Adipocyte (in vitro differentiated cells): ENCODE measurements around the gene SKI.

Source experiments
- DNase-seq: peaks from one replicate; pipeline ENCODE4 v3.0.0-alpha.2; 2015; ENCODE audit warnings: low read depth
- H3K27me3 ChIP-seq: replicated peaks from 2 replicates; pipeline ENCODE4 v1.7.0; 2013; ENCODE audit warnings: mild to moderate bottlenecking, low read length, moderate library complexity; ENCODE audit not compliant: control insufficient read depth, insufficient read depth
- H3K36me3 ChIP-seq: 2 replicates; pipeline ENCODE4 v1.7.0; 2013; ENCODE audit warnings: low read length, mild to moderate bottlenecking, moderate library complexity; ENCODE audit not compliant: control insufficient read depth, insufficient read depth, severe bottlenecking
- H3K4me1 ChIP-seq: 2 replicates; pipeline ENCODE4 v1.7.0; 2013; ENCODE audit warnings: mild to moderate bottlenecking, low read length, moderate library complexity; ENCODE audit not compliant: control insufficient read depth, insufficient read depth
- H3K4me3 ChIP-seq: 2 replicates; pipeline ENCODE4 v1.7.0; 2013; ENCODE audit warnings: mild to moderate bottlenecking, low read length, moderate library complexity
- H3K9ac ChIP-seq: 2 replicates; pipeline ENCODE4 v1.7.0; 2013; ENCODE audit warnings: mild to moderate bottlenecking, low read length, moderate library complexity
- H3K9me3 ChIP-seq: 2 replicates; pipeline ENCODE4 v1.7.0; 2013; ENCODE audit warnings: mild to moderate bottlenecking, low read length, moderate library complexity; ENCODE audit not compliant: control insufficient read depth

The SKI gene

GRCh38 chr1:2271841-2272655 is 43.9 kb downstream of the SKI start:
- Histone ChIP-seq H3K9ac (no peak overlapping the region), H3K4me3 (no peak overlapping the region), H3K36me3 (no peaks in the 10 kb centered on the region), H3K27me3 (no peaks in the 10 kb centered on the region), H3K4me1 (peaks cover 62% of the 10 kb centered on the region), H3K9me3 (no peaks in the 10 kb centered on the region)
- DNase-seq: no peak

- Histone ChIP-seq H3K36me3 (peaks cover 4% of the 10 kb centered on the region), H3K4me3 (no peak overlapping the region), H3K9me3 (no peaks in the 10 kb centered on the region), H3K4me1 (peaks cover 62% of the 10 kb centered on the region), H3K9ac (no peak overlapping the region), H3K27me3 (no peaks in the 10 kb centered on the region)
- DNase-seq: no peak
These were observed 44.7 kb downstream of the SKI start for GRCh38 chr1:2272686-2273400.

GRCh38 chr1:2273401-2274090 is 45.4 kb downstream of the SKI start:
- H3K27me3 ChIP-seq: no peaks in the 10 kb centered on the region
- no peak for DNase-seq
- H3K9me3 ChIP-seq: no peaks in the 10 kb centered on the region
- peaks cover 69% of the 10 kb centered on the region for H3K4me1 ChIP-seq
- peaks cover 5% of the 10 kb centered on the region for H3K36me3 ChIP-seq
- H3K9ac ChIP-seq: no peak overlapping the region
- H3K4me3 ChIP-seq: no peak overlapping the region

- Histone ChIP-seq H3K4me3 (no peak overlapping the region), H3K9ac (no peak overlapping the region), H3K9me3 (no peaks in the 10 kb centered on the region), H3K36me3 (peaks cover 5% of the 10 kb centered on the region), H3K4me1 (peaks cover 78% of the 10 kb centered on the region), H3K27me3 (no peaks in the 10 kb centered on the region)
- DNase-seq: no peak
These were observed 46.3 kb downstream of the SKI start for GRCh38 chr1:2274231-2274928.

GRCh38 chr1:2274929-2275475 is 46.9 kb downstream of the SKI start:
- H3K36me3 ChIP-seq: peaks cover 5% of the 10 kb centered on the region
- no peaks in the 10 kb centered on the region for H3K27me3 ChIP-seq
- peak overlapping the region; percentile 49 for H3K9ac ChIP-seq
- H3K4me3 ChIP-seq: no peak overlapping the region
- peaks cover 82% of the 10 kb centered on the region for H3K4me1 ChIP-seq
- no peaks in the 10 kb centered on the region for H3K9me3 ChIP-seq
- DNase-seq: no peak

- no peaks in the 10 kb centered on the region for H3K27me3 ChIP-seq
- H3K9ac ChIP-seq: peak overlapping the region; percentile 46
- no peaks in the 10 kb centered on the region for H3K9me3 ChIP-seq
- DNase-seq: peak; percentile 66
- no peak overlapping the region for H3K4me3 ChIP-seq
- H3K4me1 ChIP-seq: peaks cover 73% of the 10 kb centered on the region
- H3K36me3 ChIP-seq: peaks cover 5% of the 10 kb centered on the region
These were observed 47.8 kb downstream of the SKI start for GRCh38 chr1:2275796-2276536.

- H3K9me3 ChIP-seq: no peaks in the 10 kb centered on the region
- no peak overlapping the region for H3K9ac ChIP-seq
- peaks cover 68% of the 10 kb centered on the region for H3K4me1 ChIP-seq
- no peak overlapping the region for H3K4me3 ChIP-seq
- H3K36me3 ChIP-seq: peaks cover 5% of the 10 kb centered on the region
- peak; percentile 49 for DNase-seq
- no peaks in the 10 kb centered on the region for H3K27me3 ChIP-seq
These were observed 48.9 kb downstream of the SKI start for GRCh38 chr1:2276803-2277580.

- Histone ChIP-seq H3K4me3 (no peak overlapping the region), H3K9ac (peak overlapping the region; percentile 53), H3K9me3 (no peaks in the 10 kb centered on the region), H3K4me1 (peaks cover 61% of the 10 kb centered on the region), H3K27me3 (no peaks in the 10 kb centered on the region), H3K36me3 (peaks cover 5% of the 10 kb centered on the region)
- DNase-seq: peak; percentile 34
These were observed 49.8 kb downstream of the SKI start for GRCh38 chr1:2277741-2278488.

GRCh38 chr1:2278591-2279209 is 50.6 kb downstream of the SKI start:
- peaks cover 5% of the 10 kb centered on the region for H3K36me3 ChIP-seq
- no peak overlapping the region for H3K4me3 ChIP-seq
- no peak for DNase-seq
- H3K27me3 ChIP-seq: no peaks in the 10 kb centered on the region
- peaks cover 55% of the 10 kb centered on the region for H3K4me1 ChIP-seq
- peak overlapping the region; percentile 53 for H3K9ac ChIP-seq
- no peaks in the 10 kb centered on the region for H3K9me3 ChIP-seq
